Esophagus squamous epithelium (tissue), 5 donors: ENCODE results near the gene GSTA4. TPM values are rescaled to one million over a fixed set of nuclear protein-coding genes. Genes with fewer than 3 reads are reported as not detected.
A peak's percentile ranks its signal among the peaks of the same experiment; 100 is the strongest.

Experiments used
- DNase-seq: peaks from one replicate; lab custom pipeline; 2025; lab: John Stamatoyannopoulos, UW
- H3K27ac ChIP-seq, 4 donors: fragments of 200-600 bp; sonication (generic); one replicate each; pipeline ENCODE4 v1.5.1; 2016 to 2019; ENCODE audit warnings: mild to moderate bottlenecking in 1 of 4
- H3K27me3 ChIP-seq, 4 donors: fragments of 200-600 bp; sonication (generic); 1 replicate in 3 of 4; 2 replicates in 1 of 4; pipeline versions ENCODE4 v1.5.1 to v1.6.0; 2017 to 2021; ENCODE audit warnings: antibody characterized with exemption in 1 of 4
- H3K36me3 ChIP-seq, 3 donors: fragments of 200-600 bp; sonication (generic); one replicate each; pipeline ENCODE4 v1.5.1; 2016 to 2019
- H3K4me1 ChIP-seq, 3 donors: fragments of 200-600 bp; sonication (generic); one replicate each; pipeline ENCODE4 v1.5.1; 2017 to 2019
- H3K4me3 ChIP-seq, 4 donors: fragments of 200-600 bp; sonication (generic); 1 replicate in 3 of 4; 2 replicates in 1 of 4; pipeline ENCODE4 v1.5.1; 2016 to 2019; ENCODE audit warnings: mild to moderate bottlenecking in 2 of 4, moderate library complexity in 1 of 4
- H3K9me3 ChIP-seq, 3 donors: fragments of 200-600 bp; sonication (generic); one replicate each; pipeline ENCODE4 v1.5.1; 2016 to 2019
- POLR2A ChIP-seq, 4 donors: fragments of 450-650 bp; IDR thresholded peaks; one replicate each; pipeline ENCODE4 v1.6.1; 2017; ENCODE audit warnings: antibody characterized with exemption in 4 of 4, mild to moderate bottlenecking in 4 of 4, moderate library complexity in 3 of 4
- WGBS, 2 donors: methylation state at CpG; one replicate each; pipeline ENCODE4 v1.1.5; 2018; 5-methylcytosine and 5-hydroxymethylcytosine counted together
- intact Hi-C: fragments of 100-400 bp; cut with DNase I; formaldehyde crosslinking; loops from one replicate; pipeline ENCODE4 v1.15.0; 2022
- total RNA-seq, 4 donors: library from RNA; depleted of rRNA; stranded (reverse); fragments of >200 nt; gene quantifications; one replicate each; pipeline ENCODE4 v1.1.0, GENCODE V29; 2016
- TF ChIP-seq, protein P1 (sequence below), 6 experiments: fragments of 450-650 bp in 4 of 6; fragments of 200-600 bp in 2 of 6; sonication (generic) in 2 of 6; IDR thresholded peaks; one replicate each; pipeline ENCODE4 v1.5.1; 2016 to 2019; ENCODE audit warnings: antibody characterized with exemption in 6 of 6, mild to moderate bottlenecking in 4 of 6, moderate library complexity in 4 of 6
- donor health status: DM: yes; HTN: yes; CAD: no.

Gene GSTA4
- total RNA-seq, 4 donors from 2014 or later = 50.4 to 110 (median 84.4) TPM

DNA sequence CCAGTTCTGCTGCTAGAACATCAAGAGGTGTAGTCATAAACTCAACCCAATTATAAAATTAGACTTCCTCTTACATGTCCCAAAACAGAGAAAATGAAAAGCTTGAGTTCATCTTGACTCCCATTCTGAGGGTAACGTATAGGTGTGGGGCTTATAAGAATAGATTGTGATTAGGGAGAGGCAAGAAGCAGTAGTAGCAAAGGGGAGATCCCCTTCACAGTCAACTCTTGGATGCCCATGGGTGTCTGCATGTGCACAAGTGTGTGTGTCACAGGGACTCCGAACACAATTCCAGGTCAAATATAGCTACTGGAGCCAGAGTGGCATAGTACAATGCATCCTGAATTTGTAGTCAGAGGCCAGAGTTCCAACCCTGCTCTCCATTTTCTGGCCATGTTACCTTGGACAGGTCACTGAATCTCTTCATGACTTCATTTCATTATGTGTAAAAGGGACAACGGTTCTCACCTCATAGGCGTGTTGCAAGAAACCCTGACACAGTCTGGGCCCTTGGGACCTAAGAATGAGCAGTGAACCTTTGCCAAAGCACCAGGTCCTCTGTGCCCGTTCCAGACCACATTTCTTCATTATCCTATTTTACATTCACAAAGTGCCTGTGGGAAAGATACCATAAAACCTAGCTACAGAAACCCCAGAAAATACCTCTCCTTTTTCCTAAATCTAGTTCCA is 11.8 kb downstream of the GSTA4 start:
- no peaks in the 10 kb centered on the region for H3K27me3 ChIP-seq
- H3K9me3 ChIP-seq = no peaks in the 10 kb centered on the region
- intact Hi-C loops = loop anchor here (10.0 kb wide), 1 partner anchor 99 kb away; no protein-coding TSS in a partner anchor
- H3K4me1 ChIP-seq = no peaks in the 10 kb centered on the region
- peaks cover 7 to 71% (median 29%) of the 10 kb centered on the region in 3 donors for H3K36me3 ChIP-seq
- no peak for TF ChIP-seq POLR2A (IDR thresholded peaks at IDR 0.05)
- TF ChIP-seq, protein P1, sequence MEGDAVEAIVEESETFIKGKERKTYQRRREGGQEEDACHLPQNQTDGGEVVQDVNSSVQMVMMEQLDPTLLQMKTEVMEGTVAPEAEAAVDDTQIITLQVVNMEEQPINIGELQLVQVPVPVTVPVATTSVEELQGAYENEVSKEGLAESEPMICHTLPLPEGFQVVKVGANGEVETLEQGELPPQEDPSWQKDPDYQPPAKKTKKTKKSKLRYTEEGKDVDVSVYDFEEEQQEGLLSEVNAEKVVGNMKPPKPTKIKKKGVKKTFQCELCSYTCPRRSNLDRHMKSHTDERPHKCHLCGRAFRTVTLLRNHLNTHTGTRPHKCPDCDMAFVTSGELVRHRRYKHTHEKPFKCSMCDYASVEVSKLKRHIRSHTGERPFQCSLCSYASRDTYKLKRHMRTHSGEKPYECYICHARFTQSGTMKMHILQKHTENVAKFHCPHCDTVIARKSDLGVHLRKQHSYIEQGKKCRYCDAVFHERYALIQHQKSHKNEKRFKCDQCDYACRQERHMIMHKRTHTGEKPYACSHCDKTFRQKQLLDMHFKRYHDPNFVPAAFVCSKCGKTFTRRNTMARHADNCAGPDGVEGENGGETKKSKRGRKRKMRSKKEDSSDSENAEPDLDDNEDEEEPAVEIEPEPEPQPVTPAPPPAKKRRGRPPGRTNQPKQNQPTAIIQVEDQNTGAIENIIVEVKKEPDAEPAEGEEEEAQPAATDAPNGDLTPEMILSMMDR (IDR thresholded peaks at IDR 0.05) = no peak
- no peak for DNase-seq
- no peak overlapping the region for H3K4me3 ChIP-seq
- H3K27ac ChIP-seq = no peak overlapping the region
- WGBS, 2 donors = 91 to 97% methylated on average over 5 of the region's 5 CpGs

DNA sequence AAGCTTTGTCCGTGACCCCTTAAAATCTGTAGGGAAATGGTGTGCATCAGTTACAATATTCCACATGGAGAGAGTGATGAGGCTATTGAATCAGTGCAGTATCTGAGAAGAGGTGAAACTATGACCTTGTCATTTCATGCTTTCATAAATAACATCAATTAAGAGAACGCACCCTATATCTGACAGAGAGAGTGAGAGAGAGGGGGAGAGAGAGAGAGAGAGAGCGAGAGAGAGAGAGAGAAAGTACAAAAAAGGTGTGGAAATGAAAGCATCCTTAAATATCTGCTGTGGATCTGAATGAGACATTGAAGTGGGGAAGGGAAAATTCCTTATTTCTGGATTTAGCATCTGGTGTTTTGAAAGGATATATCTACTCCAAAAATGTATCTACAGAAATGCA is 12.4 kb downstream of the GSTA4 start:
- no peak for TF ChIP-seq POLR2A (IDR thresholded peaks at IDR 0.05)
- TF ChIP-seq, protein P1 (IDR thresholded peaks at IDR 0.05) = no peak
- no peak for DNase-seq
- Histone ChIP-seq H3K27me3 (no peaks in the 10 kb centered on the region), H3K4me3 (no peak overlapping the region), H3K27ac (no peak overlapping the region), H3K9me3 (no peaks in the 10 kb centered on the region), H3K36me3 (peaks cover 7 to 71% (median 29%) of the 10 kb centered on the region in 3 donors), H3K4me1 (no peaks in the 10 kb centered on the region)
- 90 to 98% methylated on average over 3 of the region's 3 CpGs for WGBS, 2 donors
- intact Hi-C loops = loop anchor here (10.0 kb wide), 1 partner anchor 98 kb away; no protein-coding TSS in a partner anchor

DNA sequence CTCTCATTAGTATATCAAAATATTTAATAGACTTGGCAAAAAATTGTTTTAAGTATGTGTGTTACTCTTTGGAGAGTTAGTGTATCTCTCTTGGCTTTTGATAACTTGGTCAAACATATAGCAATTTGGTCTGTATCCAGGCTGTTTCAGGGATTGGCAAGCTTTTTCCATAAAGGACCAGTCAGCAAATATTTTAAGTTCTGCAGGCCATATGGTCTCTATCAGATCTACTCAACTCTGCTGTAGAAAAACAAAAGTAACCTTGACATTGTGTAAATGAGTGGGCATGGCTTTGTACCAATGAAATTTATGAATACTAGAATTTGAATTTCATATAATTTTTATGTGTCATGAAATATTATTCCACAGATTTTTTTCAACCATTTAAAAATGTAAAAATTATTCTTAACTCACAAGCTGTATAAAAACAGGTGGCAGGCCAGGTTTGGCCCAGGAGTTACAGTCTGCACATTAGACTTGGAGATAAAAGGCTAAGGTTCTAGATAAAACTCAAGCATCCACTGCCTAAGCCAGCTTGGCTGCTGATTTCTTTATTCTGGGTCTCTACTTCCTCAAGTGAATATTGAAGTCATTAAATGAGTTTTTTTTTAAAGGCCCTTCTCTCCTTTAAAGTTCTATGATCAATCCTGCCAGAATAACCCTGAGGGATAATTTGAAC is 13.7 kb downstream of the GSTA4 start:
- no peak for DNase-seq
- no peaks in the 10 kb centered on the region for H3K9me3 ChIP-seq
- H3K27me3 ChIP-seq = no peaks in the 10 kb centered on the region
- intact Hi-C loops = loop anchor here (10.0 kb wide), 1 partner anchor 97 kb away; no protein-coding TSS in a partner anchor
- H3K4me1 ChIP-seq = peaks cover 0 to 6% (median 6%) of the 10 kb centered on the region in 3 donors
- no peak overlapping the region for H3K4me3 ChIP-seq
- peaks cover 4 to 59% (median 29%) of the 10 kb centered on the region in 3 donors for H3K36me3 ChIP-seq
- TF ChIP-seq, protein P1 (IDR thresholded peaks at IDR 0.05) = no peak
- no peak for TF ChIP-seq POLR2A (IDR thresholded peaks at IDR 0.05)
- H3K27ac ChIP-seq = no peak overlapping the region

DNA sequence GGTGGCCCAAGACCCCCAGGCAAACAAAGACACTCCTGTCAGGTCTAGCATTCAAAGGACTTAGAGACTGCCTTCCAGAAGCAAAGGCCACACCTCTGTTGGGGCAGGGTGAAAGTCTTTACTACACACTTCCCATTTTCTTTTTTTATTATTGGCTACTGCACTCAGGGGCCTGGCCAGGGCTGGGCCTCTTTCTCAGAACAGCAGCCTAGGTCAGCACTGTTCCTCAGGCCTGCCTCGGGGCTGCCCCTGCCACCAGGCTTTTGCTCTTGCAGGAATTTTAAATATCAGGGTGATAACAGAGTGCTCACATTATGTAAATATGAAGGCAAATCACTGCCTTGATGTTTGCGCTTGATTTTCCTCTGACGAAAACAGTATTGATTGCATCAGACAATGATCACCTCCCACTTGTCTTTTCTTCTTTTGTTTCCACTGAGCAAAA is 18.5 kb downstream of the GSTA4 start:
- 58 to 73% methylated on average over 3 of the region's 3 CpGs for WGBS, 2 donors
- intact Hi-C loops = no loop called here
- peaks cover 0 to 37% (median 14%) of the 10 kb centered on the region in 3 donors for H3K4me1 ChIP-seq
- H3K36me3 ChIP-seq = peaks cover 0 to 11% (median 0%) of the 10 kb centered on the region in 3 donors
- no peaks in the 10 kb centered on the region for H3K9me3 ChIP-seq
- no peak for DNase-seq
- TF ChIP-seq, protein P1 (IDR thresholded peaks at IDR 0.05) = no peak
- no peak for TF ChIP-seq POLR2A (IDR thresholded peaks at IDR 0.05)
- no peak overlapping the region for H3K27ac ChIP-seq
- no peak overlapping the region for H3K4me3 ChIP-seq
- no peaks in the 10 kb centered on the region for H3K27me3 ChIP-seq

DNA sequence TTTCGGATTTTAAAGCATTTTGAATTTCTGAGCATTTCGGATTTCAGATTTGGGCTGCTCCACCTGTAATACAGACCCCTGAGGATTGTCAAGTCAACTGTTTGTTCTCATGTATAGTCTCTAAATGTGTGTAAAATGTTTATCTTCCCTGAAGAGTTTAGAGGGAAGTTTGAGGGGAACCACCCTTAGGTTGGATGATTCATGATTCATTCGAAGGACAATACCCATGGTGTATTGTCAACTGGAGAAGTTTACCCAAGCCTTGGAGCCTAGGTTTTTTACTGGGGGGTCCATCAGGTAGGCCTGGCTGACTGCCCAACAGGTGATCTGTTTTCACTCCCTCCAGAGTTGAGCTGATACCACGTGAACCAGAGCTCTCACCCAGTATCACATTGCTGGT is 18.9 kb downstream of the GSTA4 start:
- Histone ChIP-seq H3K4me1 (peaks cover 0 to 37% (median 14%) of the 10 kb centered on the region in 3 donors), H3K27ac (peak overlapping the region in 1 of 4 donors; percentile 16), H3K36me3 (peaks cover 0 to 7% (median 0%) of the 10 kb centered on the region in 3 donors), H3K9me3 (no peaks in the 10 kb centered on the region), H3K4me3 (no peak overlapping the region), H3K27me3 (no peaks in the 10 kb centered on the region)
- no peak for DNase-seq
- TF ChIP-seq, protein P1 (IDR thresholded peaks at IDR 0.05) = no peak
- TF ChIP-seq POLR2A (IDR thresholded peaks at IDR 0.05) = no peak
- intact Hi-C loops = no loop called here
- WGBS, 2 donors = 58 to 64% methylated on average over 4 of the region's 4 CpGs
